ENCODE data around the gene RBL1.

Gene RBL1

GRCh38 chr20:36951198-36951978 lies 144.4 kb downstream of the RBL1 start, which contains the start of gene SAMHD1:
Gene SAMHD1 (minus strand): TSS chr20:36951708. CDS start chr20:36951643, 65 bp downstream.
- DNase-seq (ENCODE audit: low read depth) = peak; percentile 79

GRCh38 chr20:36950414-36951197 lies 145.2 kb downstream of the RBL1 start:
- DNase-seq (ENCODE audit: low read depth) = peak; percentile 39

Data from T-helper 22 cell (primary cell).